GM11168 (cell line): Measurements from ENCODE around the gene MRPS30.
"Not testable (repeated sequence)": the region's sequence is repeated elsewhere in the genome, so short reads cannot be mapped to it uniquely, and the experiment has no call there.

ENCODE experiments used
- in situ Hi-C: fragments of 300-500 bp; cut with MboI; formaldehyde crosslinking; loops from one replicate; pipeline ENCODE4 v1.12.0; 2022; ENCODE audit warnings: low sequenced_read_pairs; ENCODE audit not compliant: unreplicated experiment

Gene MRPS30

DNA sequence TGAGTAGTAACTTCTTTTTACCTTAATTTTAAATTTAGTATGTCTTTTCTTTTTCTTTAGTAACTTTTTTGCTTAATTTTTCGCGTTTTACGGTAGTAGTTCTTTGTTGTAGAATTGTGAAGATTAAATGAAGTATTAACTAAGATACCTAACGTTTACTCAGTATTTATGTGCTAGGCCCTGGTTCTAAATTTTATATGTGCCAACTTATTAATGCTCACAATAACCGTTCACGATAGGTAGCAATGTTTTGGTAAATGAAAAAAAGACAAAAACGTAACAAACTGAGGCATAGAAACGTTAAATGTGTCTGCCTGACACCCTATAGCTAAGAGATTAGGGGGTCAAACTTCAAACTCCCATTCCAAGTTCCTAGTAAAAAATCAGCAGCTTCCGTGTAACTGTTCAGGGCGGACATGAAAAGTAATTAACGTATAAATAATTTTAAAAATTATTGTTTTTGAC is 1.2 kb downstream of the MRPS30 start:
- in situ Hi-C loops, result no loop called here

DNA sequence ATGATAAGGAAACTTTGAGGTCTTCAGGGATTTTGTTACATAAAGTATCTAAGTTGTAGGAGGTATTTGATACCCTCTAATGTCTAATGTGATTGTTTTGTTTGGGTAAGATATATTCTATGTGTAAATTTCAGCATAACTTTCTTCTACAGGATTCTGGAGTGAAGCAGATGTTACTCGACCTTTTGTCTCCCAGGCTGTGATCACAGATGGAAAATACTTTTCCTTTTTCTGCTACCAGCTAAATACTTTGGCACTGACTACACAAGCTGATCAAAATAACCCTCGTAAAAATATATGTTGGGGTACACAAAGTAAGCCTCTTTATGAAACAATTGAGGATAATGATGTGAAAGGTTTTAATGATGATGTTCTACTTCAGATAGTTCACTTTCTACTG is 6.0 kb downstream of the MRPS30 start:
- in situ Hi-C loops, result no loop called here

- in situ Hi-C loops, result no loop called here
Measured at GRCh38 chr5:44821164-44821563, 12.4 kb downstream of the MRPS30 start.

DNA sequence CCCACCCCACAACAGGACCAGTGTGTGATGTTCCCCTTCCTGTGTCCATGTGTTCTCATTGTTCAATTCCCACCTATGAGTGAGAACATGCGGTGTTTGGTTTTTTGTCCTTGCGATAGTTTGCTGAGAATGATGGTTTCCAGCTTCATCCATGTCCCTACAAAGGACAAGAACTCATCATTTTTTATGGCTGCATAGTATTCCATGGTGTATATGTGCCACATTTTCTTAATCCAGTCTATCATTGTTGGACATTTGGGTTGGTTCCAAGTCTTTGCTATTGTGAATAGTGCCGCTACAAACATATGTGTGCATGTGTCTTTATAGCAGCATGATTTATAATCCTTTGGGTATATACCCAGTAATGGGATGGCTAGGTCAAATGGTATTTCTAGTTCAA is 15.9 kb downstream of the MRPS30 start:
- in situ Hi-C loops, result not testable (repeated sequence)

DNA sequence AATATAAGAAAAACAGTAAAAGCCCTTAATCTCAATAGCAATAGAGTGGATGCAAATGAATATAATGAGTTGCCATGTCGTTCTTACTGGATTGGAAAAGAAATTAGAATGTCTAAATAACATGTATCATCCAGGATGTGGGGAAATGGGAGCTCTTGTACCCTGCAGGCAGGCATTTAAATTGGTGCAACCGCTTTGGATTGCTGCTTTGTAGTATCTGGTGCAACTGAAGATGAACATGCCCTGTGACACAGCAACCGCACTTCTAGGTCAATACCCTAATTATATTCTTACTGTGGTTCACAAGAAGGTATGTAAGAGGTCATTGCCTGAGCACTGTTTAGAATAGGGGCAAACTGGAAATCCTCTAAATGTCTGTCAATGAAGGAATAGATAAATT is 18.9 kb downstream of the MRPS30 start:
- in situ Hi-C loops, result no loop called here

DNA sequence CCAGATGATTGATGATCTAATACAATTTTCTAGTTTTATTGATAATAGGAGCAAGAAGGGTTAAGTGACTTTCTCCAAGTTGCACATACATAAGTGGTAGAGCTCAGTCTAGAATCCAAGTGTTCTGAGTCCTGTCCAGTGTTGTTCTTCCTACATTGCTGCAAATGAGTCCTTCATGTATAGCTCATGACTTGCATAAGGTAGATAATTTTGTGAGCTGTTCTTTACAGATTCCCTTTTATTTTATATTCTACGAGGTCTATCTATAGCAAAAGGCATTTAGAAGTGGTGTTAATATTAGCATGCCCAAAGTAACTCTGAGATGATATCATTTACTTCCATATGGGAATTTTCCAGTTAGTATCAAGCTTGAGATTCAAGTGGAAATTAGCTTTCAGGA is 20.0 kb downstream of the MRPS30 start:
- in situ Hi-C loops, result no loop called here

DNA sequence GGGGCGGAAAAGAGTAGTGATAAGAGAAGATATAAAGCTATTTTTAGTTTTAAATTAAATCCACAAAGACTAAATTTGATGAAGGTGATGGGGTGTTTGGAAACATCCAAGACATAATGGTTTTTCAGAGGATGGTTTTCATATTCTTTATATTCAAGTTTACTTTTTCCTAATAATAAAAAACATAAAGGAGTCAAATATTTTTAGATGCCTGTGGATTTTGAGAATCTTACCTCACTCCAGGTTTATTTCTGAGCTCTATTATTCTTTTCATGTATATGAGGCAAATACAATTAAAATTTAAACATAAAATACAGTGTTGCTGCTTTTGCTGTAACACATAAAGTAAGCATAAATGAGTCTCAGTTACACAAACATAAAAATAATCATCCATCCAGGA is 22.2 kb downstream of the MRPS30 start:
- in situ Hi-C loops, result no loop called here

DNA sequence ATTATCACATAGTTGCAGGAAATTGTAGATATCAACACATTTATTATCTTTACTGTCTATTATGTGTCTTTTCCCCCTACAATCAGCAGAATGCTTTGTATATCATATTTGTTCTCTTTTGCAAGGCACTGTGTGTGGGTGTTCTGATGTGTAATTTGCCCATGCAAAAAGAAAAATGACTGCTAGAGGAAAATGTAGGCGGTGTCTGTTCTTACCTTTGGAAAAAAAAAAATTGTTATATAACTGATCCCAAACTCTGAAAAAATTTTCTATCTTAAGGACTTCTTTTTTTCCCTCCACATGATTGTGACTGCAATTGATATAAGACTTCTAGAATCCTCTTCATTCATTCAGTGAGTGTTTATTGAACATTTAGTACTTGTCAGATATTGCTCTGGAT is 24.5 kb downstream of the MRPS30 start:
- in situ Hi-C loops, result no loop called here

- in situ Hi-C loops, result no loop called here
Measured at GRCh38 chr5:44835693-44836092, 26.9 kb downstream of the MRPS30 start.

- in situ Hi-C loops, result no loop called here
Measured at GRCh38 chr5:44839018-44839681, 30.4 kb downstream of the MRPS30 start.

DNA sequence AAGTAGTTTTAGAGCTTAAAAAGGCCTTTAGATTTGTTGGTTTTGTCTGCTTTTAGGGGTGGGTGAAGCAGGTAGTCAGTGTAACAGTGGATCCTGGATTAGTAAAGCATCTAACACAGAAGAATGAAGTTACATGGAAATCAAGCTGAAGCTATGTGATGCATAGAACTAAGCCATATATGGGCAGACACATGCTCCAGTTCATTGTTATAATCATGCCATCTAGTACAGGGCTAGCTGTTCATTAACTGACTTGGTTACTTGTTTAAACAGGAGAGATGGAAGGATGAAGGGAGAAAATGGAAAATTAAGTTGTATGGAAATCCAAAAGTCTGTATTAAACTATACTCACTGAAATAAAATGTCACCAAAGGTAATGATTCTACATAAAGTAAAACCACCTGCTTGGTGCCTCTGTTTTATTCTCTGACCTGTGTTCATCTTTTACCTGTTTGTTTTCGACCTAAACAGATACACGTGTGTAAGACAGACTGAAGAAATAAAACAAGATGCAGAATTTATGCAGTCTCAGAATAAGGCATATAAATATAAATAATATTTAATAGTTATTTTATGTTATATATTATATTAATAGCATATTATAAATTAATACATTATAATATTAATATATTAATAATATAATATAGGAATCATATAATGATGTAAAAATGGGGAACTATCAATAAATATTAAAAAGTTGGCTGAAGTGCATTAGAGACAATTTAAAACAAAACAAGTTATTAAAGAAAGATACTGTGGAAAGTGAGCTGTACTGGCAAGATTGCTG is 33.9 kb downstream of the MRPS30 start:
- in situ Hi-C loops, result no loop called here

DNA sequence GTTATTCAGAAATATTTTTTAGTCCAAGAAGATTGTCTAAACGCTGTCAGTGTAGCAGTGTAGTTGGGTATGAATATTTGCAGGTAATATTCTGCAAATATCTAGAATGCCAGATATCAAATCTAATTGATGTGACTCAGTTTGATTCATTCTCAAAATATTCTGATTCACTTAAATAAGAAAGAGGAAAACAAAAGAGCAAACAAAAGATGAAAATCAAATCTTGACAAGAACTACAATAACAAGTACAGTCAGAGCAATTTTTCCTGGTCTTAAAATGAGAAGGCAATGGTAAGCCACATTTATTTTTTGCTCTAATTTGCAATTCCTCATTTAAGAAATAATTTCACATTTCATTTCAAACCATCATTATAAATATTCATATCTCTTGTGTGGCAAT is 36.0 kb downstream of the MRPS30 start:
- in situ Hi-C loops, result no loop called here

- in situ Hi-C loops, result no loop called here
Measured at GRCh38 chr5:44845777-44846176, 37.0 kb downstream of the MRPS30 start.

DNA sequence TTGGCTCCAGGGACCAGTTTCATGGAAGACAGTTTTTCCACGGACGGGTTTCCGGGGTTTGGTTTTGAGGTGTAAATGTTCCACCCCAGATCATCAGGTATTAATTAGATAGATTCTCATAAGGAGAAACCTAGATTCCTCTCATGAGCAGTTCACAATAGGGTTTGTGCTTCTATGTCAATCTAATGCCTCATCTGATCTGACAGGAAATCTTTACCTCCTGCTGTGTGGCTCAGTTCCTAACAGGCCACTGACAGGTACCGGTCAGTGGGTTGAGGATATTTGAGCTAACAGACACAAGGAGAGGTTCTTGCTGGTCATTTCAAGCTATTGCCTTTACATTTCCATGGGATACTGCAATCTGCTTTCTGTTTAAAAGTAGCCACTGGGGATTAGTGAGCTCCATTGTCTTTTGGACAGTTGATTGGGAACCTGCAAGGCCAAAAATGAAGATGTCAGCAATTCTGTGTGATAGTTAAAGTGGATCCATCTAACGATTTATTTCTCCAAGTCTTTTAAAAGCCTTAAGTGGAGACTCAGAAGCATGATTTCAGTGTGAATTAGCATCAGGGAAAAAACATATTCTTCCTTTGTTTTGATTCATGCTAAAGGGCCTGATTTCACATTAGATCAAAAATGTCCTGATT is 38.6 kb downstream of the MRPS30 start:
- in situ Hi-C loops, result no loop called here

GRCh38 chr5:44860267-44860666 is 51.5 kb downstream of the MRPS30 start:
- in situ Hi-C loops, result no loop called here

DNA sequence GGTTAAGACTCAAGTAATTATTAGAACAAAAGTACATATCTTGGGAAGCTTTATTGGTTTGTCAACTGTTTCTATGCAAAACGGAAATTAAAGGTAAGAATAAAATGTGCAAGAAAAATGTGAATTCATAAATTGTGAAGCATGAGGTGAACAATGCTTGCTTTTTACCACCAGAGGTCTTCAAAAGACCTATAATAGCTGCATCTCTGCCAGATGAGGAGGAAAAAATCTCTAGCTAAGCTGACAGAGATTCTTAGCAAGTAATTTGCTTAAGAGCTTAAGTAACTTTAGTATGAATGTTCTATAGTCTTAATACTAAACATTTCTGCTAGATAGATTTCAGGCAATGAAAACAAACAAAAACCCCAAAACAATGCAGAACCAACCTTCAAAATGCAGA is 54.1 kb downstream of the MRPS30 start:
- in situ Hi-C loops, result no loop called here
